Colon (tissue), 2 donors: ENCODE data around the gene PPP1R9B.

Experiments
- FAIRE-seq: peaks from 2 replicates; lab custom pipeline; 2012; peaks lifted over from hg19 to GRCh38; lab: Jason Lieb, UNC
- donor health status: control.
- donor health status: control.

PPP1R9B gene

GRCh38 chr17:50105811-50106210 is 44.7 kb downstream of the PPP1R9B start:
- no peak for FAIRE-seq

GRCh38 chr17:50103941-50104340 is 46.5 kb downstream of the PPP1R9B start:
- no peak for FAIRE-seq

GRCh38 chr17:50103252-50103651 is 47.2 kb downstream of the PPP1R9B start:
- FAIRE-seq, result no peak

DNA sequence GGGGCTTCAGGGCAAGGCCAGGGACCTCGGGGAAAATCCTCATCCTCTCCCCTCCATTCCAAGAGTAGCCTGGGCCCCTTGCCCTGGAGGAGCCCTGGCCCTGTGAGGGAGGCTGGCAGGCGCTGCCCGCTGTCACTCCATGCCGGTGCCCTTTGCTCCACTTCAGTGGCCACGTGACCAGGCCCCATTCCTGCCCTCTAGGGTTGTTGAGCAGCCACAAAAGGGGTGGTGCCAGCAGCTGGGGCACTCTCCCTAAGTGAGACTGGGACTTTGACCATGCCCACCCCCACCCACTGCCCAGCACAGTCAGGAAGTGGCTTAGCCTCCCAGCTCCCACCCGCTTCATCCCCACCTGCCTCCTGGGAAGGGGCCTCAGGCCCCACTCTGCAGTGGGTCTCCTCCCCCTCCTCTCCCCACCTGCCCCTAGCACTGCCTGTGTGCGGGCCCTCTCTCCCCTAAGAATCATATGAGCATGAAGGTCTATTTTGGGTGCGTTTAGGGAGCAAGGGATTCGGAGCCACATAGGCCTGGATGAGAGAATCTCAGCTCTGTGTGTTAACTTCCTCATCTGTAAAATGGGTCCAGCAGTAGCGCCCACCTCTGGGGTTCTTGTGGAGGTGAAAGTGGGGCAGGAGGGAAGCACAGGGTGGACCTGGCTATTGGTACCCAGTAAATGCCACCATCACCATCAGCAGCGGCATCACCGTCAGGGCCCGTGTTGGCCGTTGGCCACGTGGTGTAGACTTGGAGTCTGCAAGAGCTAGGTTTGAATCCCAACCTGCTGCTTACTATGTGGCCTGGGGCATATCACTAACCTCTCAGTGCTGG is 48.1 kb downstream of the PPP1R9B start:
- FAIRE-seq, result no peak

- FAIRE-seq, result no peak
Observed at GRCh38 chr17:50101346-50102163, 48.9 kb downstream of the PPP1R9B start.

DNA sequence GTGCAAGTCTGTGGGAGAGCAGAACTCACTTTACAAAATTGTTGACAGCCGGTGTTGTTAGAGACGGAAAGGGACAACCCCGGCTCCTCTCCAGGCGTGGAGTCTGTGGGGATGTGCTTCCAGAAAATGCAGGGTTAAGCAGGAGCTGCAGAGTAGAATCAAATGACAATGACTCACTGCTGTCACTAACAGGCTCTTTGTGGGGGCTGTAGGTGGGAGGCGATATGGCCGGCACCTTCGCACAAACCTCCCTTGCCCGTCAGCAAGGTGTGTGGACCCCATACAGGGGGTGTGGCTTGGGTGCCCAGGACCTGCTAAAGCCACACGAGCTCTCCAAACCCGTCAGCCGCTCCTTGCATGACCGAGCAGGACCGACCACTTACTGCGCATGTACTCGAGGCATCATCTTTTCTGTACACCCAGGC is 49.5 kb downstream of the PPP1R9B start:
- FAIRE-seq, result no peak

- no peak for FAIRE-seq
Observed at GRCh38 chr17:50100480-50100883, 50.0 kb downstream of the PPP1R9B start.

GRCh38 chr17:50099003-50099402 is 51.5 kb downstream of the PPP1R9B start:
- no peak for FAIRE-seq

GRCh38 chr17:50098583-50098982 is 51.9 kb downstream of the PPP1R9B start:
- no peak for FAIRE-seq

DNA sequence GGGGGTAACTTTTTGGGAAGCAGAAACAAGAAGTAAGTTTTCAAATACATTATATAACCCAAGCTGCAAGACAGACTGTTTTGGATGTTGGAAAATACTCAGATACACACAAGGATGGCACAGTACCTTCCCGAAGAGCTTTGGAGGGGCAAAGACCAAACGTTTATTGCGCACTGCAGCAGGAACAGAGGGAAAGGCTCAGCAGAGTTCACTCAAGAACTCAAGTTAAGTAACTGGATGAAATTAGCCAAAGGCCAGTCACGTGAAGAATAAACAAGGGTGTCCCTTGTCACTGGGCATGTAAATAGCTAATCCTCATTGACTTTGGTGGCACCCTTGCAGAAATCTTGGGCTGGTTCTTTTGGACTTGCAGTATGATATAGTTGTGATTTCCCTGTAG is 52.6 kb downstream of the PPP1R9B start:
- FAIRE-seq, result no peak

GRCh38 chr17:50097455-50097854 is 53.0 kb downstream of the PPP1R9B start:
- FAIRE-seq, result no peak

DNA sequence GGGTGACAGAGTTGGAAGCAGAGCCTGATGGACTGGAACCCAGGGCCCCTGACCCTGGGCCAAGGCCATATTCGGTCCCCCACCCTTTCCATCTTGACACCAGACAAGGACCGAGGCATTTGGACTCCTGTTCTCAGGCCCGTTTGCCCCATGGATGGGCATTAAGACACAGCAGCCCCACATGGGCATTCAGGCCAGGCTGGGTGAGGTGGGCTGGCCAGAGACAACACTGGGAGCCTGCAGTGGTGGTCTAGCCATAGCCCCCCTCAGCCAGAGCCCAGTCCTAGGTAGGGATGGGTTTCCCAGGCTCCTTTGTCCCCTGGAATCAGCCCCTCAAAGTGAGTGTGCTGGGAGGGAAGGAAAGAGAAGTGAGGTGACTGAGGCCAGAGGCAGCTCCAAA is 53.7 kb downstream of the PPP1R9B start:
- no peak for FAIRE-seq

- FAIRE-seq, result no peak
Observed at GRCh38 chr17:50096092-50096491, 54.4 kb downstream of the PPP1R9B start.

DNA sequence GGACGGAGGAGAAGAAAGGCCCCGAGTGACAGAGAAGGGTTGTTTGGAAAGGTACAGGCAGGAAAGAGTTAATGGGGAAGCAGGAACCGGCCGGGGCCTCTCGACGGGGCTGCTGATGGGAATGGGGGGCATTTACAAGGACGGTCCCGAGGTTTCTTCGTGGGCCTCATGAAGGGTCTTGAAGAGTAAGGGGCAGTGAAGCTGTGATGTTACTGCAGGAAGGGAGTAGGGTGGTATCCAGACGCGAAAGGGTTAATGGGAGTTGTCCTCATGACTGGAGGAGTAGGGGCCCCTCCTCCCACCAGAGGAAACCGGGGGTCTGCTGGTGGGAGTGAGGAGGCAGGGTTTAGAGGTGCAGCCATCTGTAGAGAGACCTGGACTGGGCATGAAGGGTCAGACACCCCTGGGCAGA is 54.8 kb downstream of the PPP1R9B start:
- no peak for FAIRE-seq

DNA sequence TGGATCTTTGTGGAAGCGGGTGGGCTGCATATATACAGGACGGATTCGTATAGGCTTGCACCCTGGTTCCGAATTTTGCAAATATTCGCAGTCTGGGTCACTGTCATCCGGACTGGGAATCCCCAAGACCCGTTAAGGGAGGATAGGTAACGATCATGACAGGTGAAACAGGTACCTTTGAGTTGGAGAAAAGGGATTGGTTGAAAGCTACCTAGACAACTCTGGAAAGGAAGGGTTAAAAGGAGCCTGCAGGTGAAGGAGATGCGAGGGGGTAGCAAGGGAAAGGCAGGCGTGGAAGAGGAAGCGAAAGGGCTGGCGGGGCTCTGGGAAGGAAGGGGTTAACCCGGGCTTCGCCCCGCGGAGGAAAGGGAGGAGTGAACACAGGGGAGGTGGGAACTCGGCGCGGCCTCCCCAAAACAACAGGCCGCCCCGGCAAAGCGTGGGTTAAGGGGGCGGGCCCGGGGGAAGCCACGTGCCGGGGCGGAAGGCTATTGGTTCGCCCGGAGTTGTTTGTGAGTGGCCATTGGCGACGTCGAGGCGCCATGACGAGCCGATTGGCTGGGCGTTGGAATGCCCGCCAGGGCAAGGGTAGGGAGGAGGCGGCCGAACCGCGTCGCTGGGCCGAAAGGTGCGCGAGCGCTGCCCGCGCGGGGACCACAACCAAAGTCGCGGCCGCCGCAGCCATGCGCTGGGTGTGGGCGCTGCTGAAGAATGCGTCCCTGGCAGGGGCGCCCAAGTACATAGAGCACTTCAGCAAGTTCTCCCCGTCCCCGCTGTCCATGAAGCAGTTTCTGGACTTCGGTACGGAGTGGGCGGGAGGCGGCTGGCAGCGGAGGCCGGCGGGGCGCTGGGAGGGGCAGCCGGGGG is 55.5 kb downstream of the PPP1R9B start, which contains the start of gene PDK2:
Gene PDK2 (plus strand): TSS at position 599 of the 867 bp plus-strand sequence. CDS start 85 bp downstream, at position 684.
- FAIRE-seq, result no peak

- FAIRE-seq, result no peak
Observed at GRCh38 chr17:50094243-50094752, 56.2 kb downstream of the PPP1R9B start.

- no peak for FAIRE-seq
Observed at GRCh38 chr17:50093807-50094206, 56.7 kb downstream of the PPP1R9B start.

GRCh38 chr17:50093246-50093645 is 57.2 kb downstream of the PPP1R9B start:
- no peak for FAIRE-seq

GRCh38 chr17:50091918-50092285 is 58.6 kb downstream of the PPP1R9B start:
- no peak for FAIRE-seq

GRCh38 chr17:50090971-50091917 is 59.2 kb downstream of the PPP1R9B start:
- no peak for FAIRE-seq

GRCh38 chr17:50090071-50090470 is 60.4 kb downstream of the PPP1R9B start:
- no peak for FAIRE-seq
